ENCODE data around the gene ALPK3.

Gene ALPK3

DNA sequence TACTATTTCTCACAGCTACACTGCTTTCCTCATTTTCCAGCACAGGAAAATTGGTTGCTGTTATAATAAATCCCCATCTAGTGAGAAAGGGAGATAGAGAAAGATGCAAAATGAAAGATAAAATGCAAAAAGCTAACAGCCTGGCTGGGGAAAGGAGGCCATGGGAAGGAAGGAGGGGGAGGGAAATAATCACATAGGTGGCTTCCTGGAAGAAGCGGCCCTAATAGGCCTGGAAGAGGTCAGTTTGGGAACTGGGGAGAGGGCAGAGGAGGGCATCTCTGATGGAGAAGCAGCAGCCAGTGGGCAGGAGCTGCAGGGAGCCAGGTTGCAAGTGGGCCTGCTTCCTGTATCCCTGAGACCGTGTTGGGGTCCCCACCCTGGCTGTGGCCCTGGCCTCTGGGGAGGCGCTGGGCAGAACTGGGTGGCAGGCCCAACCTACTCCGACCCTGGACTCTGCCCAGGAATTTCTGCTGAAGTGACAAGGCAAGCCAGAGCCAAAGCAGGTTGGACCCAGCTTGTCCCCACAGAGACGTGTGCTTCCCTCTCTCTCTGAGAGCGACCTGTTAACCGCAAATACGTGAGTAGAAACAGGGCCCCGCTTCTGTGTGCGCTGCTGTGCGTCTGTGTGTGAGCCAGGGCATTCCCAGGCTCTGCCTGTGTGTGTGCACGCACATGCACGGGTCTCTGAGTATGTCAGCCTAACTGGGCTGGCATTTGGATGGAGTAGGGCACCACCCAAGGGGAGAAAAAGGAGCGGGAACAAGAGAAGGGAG lies 69.2 kb downstream of the ALPK3 start:
- TF ChIP-seq, protein P1, sequence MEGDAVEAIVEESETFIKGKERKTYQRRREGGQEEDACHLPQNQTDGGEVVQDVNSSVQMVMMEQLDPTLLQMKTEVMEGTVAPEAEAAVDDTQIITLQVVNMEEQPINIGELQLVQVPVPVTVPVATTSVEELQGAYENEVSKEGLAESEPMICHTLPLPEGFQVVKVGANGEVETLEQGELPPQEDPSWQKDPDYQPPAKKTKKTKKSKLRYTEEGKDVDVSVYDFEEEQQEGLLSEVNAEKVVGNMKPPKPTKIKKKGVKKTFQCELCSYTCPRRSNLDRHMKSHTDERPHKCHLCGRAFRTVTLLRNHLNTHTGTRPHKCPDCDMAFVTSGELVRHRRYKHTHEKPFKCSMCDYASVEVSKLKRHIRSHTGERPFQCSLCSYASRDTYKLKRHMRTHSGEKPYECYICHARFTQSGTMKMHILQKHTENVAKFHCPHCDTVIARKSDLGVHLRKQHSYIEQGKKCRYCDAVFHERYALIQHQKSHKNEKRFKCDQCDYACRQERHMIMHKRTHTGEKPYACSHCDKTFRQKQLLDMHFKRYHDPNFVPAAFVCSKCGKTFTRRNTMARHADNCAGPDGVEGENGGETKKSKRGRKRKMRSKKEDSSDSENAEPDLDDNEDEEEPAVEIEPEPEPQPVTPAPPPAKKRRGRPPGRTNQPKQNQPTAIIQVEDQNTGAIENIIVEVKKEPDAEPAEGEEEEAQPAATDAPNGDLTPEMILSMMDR (IDR thresholded peaks at IDR 0.05; ENCODE audit: low read depth, low read length), result no peak
- no peak overlapping the region for H3K4me3 ChIP-seq (ENCODE audit: low read depth, low read length)

DNA sequence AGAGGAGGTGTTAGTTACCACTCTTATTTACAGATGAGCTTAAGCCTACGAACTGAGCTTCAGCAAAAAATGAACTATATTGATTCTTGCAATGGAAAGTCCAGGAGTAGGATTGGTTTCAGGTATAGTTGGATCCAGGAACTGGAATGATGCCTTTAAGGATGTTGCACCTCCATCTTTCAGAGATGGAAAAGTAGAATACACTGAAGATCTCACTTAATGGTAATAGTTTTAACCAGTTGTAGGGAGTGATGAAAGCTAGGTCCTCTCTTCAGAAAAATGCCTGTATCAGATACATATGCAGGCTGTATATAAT lies 69.8 kb downstream of the ALPK3 start:
- TF ChIP-seq, protein P1 (IDR thresholded peaks at IDR 0.05; ENCODE audit: low read depth, low read length), result no peak
- H3K4me3 ChIP-seq (ENCODE audit: low read depth, low read length), result no peak overlapping the region

DNA sequence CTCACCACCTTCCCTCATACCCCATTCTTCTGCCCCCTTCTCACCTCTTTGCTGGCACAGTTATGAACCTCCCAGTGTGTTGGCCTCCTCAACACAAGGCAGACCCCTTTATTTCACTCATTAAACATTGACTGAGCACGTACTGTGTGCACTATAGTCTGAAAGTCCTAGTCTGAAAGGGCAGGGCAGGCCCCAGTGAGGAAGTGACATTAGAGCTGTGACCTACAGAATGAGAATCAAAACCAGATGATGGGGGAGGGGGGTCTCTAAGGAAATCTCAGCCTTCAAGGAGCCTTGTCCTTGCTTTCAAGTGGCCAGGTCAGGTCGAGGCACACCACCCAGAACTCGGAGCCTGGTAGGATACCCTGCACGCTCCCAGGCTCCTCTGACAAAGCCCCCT lies 70.8 kb downstream of the ALPK3 start:
- H3K4me3 ChIP-seq (ENCODE audit: low read depth, low read length), result no peak overlapping the region
- TF ChIP-seq, protein P1 (IDR thresholded peaks at IDR 0.05; ENCODE audit: low read depth, low read length), result no peak

DNA sequence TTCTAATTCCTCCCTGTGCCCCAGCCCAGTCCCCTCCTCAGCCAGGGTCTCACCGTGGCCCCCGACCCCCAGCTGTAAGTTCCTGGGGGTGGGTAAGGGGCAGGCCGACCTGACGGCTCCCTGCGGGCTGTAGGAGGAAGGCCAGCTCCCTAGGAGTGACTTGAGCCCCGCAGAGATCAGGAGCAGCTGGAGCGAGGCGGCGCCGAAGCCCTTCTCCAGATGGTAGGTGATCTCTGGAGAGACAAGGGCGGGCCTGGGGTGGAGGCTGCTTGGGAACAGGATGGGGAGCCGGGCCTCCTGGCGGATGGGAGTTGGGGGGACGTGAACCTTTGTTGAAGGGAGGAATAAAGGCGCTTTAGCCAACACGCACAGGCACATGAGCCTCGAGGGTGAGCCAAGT lies 71.5 kb downstream of the ALPK3 start:
- no peak overlapping the region for H3K4me3 ChIP-seq (ENCODE audit: low read depth, low read length)
- TF ChIP-seq, protein P1 (IDR thresholded peaks at IDR 0.05; ENCODE audit: low read depth, low read length), result no peak

DNA sequence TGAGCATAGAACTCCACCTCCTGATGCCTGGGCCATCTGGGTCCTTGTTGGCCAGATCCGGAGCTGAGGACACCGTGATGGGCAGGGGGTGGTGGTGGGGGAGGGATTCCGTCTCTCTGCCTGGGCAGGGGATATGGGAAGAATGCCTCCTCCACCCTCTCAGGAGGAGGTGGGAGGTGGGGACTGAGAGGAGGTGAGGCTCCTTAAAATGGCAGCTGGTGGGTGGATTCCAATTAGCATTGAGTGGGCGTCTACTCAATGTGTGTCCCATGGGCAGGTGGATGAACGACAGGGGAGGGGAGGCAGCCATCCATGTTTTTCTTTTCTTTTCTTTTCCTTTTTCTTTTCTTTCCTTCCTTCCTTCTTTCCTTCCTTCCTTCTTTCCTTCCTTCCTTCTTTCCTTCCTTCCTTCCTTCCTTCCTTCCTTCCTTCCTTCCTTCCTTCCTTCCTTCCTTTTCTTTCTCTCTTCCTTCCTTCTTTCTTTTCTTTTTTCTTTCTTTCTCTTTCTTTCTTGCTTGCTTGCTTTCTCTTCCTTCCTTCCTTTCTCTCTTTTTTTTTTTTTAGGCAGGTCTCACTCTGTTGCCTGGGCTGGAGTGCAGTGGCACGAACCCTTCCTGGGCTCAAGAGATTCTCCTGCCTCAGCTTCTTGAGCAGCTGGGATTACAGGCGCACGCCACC lies 72.3 kb downstream of the ALPK3 start:
- no peak overlapping the region for H3K4me3 ChIP-seq (ENCODE audit: low read depth, low read length)
- TF ChIP-seq, protein P1 (IDR thresholded peaks at IDR 0.05; ENCODE audit: low read depth, low read length), result no peak

DNA sequence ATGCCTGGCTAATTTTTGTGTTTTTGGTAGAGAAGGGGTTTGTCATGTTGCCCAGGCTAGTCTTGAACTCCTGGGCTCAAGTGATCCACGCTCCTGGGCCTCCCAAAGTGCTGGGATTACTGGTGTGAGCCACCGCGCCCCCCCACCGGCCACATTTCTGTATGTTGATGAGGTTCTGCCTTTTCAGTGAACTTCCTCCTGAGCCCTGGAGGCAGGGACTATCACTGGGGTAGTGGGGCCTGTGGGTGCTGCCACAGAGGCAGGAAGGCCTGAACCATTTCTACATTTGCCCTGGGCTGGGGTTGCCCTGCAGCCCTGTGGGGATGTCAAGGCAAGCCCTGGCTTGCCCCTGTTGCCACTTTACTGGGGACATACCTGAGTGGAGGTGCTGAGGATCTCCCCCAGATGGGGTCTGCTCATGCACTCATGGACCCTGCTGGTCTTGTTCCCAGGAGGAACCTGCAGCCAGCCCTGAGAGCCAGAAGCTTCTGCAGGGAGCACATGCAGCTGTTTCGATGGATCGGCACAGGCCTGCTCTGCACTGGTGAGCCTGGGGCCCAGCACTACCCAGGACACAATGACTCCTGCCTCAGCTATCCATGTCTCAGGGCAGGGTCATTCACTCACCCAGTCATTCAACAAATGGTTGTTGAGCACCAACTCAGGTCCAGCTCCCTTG lies 73.0 kb downstream of the ALPK3 start:
- TF ChIP-seq, protein P1 (IDR thresholded peaks at IDR 0.05; ENCODE audit: low read depth, low read length), result no peak
- H3K4me3 ChIP-seq (ENCODE audit: low read depth, low read length), result no peak overlapping the region

DNA sequence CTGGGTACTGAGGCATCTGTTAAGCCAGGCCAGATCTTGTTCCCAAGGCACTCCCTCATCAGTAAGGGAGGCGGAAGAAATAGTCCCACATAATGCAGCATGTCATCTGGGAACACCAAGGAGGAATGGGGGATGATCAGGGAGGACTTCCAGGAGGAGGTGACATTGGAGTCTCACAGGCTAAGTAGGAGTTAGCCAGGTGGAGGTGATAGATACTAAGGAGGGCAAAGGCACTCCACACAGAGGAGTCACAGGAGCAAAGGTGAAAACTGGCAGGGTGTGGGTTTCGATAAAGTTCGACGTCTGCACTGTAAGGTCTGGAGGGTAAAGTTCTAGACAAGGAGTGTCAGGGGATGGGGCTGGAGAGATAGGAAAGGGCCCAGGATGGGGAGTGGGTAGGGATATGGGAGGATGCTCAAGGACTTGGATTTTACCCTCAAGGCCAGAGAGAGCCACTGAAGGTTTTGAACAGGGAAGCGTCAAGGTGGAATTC lies 73.6 kb downstream of the ALPK3 start:
- H3K4me3 ChIP-seq (ENCODE audit: low read depth, low read length), result no peak overlapping the region
- TF ChIP-seq, protein P1 (IDR thresholded peaks at IDR 0.05; ENCODE audit: low read depth, low read length), result no peak
